Mesendoderm (in vitro differentiated cells): ENCODE measurements around the gene HAUS3.

Source experiments
- DNase-seq: peaks from one replicate; pipeline ENCODE4 v3.0.0; 2013
- H2AK5ac ChIP-seq: 2 replicates; pipeline ENCODE4 v1.6.1; 2013; ENCODE audit warnings: low read length, inconsistent platforms
- H2BK120ac ChIP-seq: 2 replicates; pipeline ENCODE4 v1.6.1; 2013; ENCODE audit warnings: low read depth, mild to moderate bottlenecking, low read length, moderate library complexity, mixed read lengths
- H2BK15ac ChIP-seq: replicated peaks from 2 replicates; pipeline ENCODE4 v1.6.1; 2013; ENCODE audit warnings: low read depth, mild to moderate bottlenecking, moderate library complexity
- H2BK5ac ChIP-seq: 2 replicates; pipeline ENCODE4 v1.6.1; 2013; ENCODE audit warnings: low read length, inconsistent platforms
- H3K18ac ChIP-seq: 2 replicates; pipeline ENCODE4 v1.6.1; 2013; ENCODE audit warnings: mild to moderate bottlenecking, low read length, mixed read lengths
- H3K23ac ChIP-seq: one replicate; pipeline ENCODE4 v1.6.1; 2013; ENCODE audit warnings: low read length
- H3K27ac ChIP-seq: 2 replicates; pipeline ENCODE4 v1.5.1; 2013; ENCODE audit warnings: low read depth, mild to moderate bottlenecking, inconsistent platforms, low read length, moderate library complexity
- H3K27me3 ChIP-seq: 2 replicates; pipeline ENCODE4 v1.6.1; 2013; ENCODE audit warnings: low read length, control low read depth, mild to moderate bottlenecking, inconsistent platforms; ENCODE audit not compliant: insufficient read depth, poor library complexity
- H3K36me3 ChIP-seq: 2 replicates; pipeline ENCODE4 v1.6.1; 2013; ENCODE audit warnings: low read length, inconsistent platforms; ENCODE audit not compliant: control insufficient read depth, insufficient read depth
- H3K4ac ChIP-seq: one replicate; pipeline ENCODE4 v1.6.1; 2013; ENCODE audit warnings: low read depth, mild to moderate bottlenecking, low read length, moderate library complexity
- H3K4me1 ChIP-seq: 2 replicates; pipeline ENCODE4 v1.6.1; 2013; ENCODE audit warnings: low read depth, low read length, inconsistent platforms; ENCODE audit not compliant: control insufficient read depth
- H3K4me2 ChIP-seq: 2 replicates; pipeline ENCODE4 v1.6.1; 2013; ENCODE audit warnings: low read length
- H3K4me3 ChIP-seq: 2 replicates; pipeline ENCODE4 v1.5.1; 2013; ENCODE audit warnings: mild to moderate bottlenecking, low read length
- H3K56ac ChIP-seq: one replicate; pipeline ENCODE4 v1.6.1; 2013; ENCODE audit warnings: low read length
- H3K79me1 ChIP-seq: 2 replicates; pipeline ENCODE4 v1.6.1; 2013; ENCODE audit warnings: low read length, inconsistent platforms
- H3K79me2 ChIP-seq: 2 replicates; pipeline ENCODE4 v1.6.1; 2013; ENCODE audit warnings: mild to moderate bottlenecking, low read length; ENCODE audit not compliant: control insufficient read depth, insufficient read depth
- H3K9ac ChIP-seq: 2 replicates; pipeline ENCODE4 v1.6.1; 2013; ENCODE audit warnings: low read length, inconsistent platforms
- H4K5ac ChIP-seq: one replicate; pipeline ENCODE4 v1.6.1; 2013; ENCODE audit warnings: low read length
- H4K8ac ChIP-seq: one replicate; pipeline ENCODE4 v1.6.1; 2013; ENCODE audit warnings: low read depth, mild to moderate bottlenecking, control low read depth, low read length, moderate library complexity
- WGBS: extraction: QIAGEN DNeasy Blood & Tissue Kit; methylation state at CpG from one replicate; pipeline ENCODE4 v1.1.7; 2013; ENCODE audit warnings: low lambda C conversion rate, missing lambda C conversion rate; ENCODE audit not compliant: insufficient coverage; ENCODE audit errors: extremely low coverage; 5-methylcytosine and 5-hydroxymethylcytosine counted together

HAUS3 gene

GRCh38 chr4:2248044-2248780 is 6.3 kb upstream of the HAUS3 start:
- no peak overlapping the region for H3K23ac ChIP-seq
- no peaks in the 10 kb centered on the region for H3K36me3 ChIP-seq
- no peak for DNase-seq
- H3K9ac ChIP-seq = no peak overlapping the region
- H3K79me2 ChIP-seq = no peaks in the 10 kb centered on the region
- H2AK5ac ChIP-seq = no peak overlapping the region
- H3K79me1 ChIP-seq = no peaks in the 10 kb centered on the region
- no peak overlapping the region for H3K4me2 ChIP-seq
- no peak overlapping the region for H3K27ac ChIP-seq
- H3K4me3 ChIP-seq = no peak overlapping the region
- no peak overlapping the region for H2BK120ac ChIP-seq
- H2BK5ac ChIP-seq = no peak overlapping the region
- H4K5ac ChIP-seq = no peak overlapping the region
- H3K4ac ChIP-seq = no peak overlapping the region
- no CpG with 5 or more reads among the region's 21 CpGs for WGBS
- no peak overlapping the region for H3K18ac ChIP-seq
- H3K27me3 ChIP-seq = no peaks in the 10 kb centered on the region
- no peak overlapping the region for H2BK15ac ChIP-seq
- H3K56ac ChIP-seq = no peak overlapping the region
- H3K4me1 ChIP-seq = no peaks in the 10 kb centered on the region
- no peak overlapping the region for H4K8ac ChIP-seq

DNA sequence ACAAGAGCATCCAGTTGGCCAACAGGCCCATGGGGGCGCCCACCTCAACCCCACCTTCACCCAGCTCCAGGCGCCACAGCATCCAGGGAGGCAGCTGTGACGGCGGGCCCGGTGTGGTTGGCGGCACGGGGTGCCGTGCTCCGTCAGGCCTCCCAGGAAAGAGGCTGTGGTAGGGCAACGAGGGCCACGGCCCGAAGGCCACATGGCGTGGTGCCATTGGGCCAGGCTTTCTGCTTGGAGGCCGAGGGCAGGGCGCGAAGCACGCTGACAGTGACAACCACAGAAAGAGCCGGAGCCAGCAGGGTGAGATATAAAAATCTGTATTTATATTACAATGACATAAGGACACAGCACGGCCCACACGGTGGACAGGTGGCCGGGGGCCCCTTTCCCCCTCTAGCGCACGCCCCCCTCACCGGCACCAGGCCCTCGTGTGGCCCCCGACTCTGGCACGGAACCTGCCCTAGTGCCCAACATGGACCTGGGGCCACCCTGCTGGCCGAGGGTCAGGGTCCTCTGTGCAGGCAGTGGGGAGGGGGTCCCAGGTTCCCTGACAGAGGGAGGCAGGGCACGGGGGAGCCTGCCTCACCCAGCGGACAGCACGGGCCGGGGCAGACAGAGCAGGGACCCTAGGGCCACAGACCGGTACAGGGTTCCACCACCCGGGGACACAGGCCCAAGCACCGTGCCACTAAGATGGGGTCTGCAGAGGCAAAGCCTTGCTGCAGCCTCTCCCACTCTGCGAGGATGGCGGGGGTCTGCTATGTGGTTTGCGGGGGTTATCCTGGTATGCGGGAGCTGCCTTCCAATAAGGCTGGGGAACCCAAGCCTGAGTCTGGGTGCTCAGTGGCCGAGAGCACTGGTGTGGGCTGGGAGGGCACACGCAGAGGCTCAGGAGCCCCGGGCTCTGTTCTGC is 5.5 kb upstream of the HAUS3 start:
- no peaks in the 10 kb centered on the region for H3K79me1 ChIP-seq
- no peak overlapping the region for H4K5ac ChIP-seq
- no peak overlapping the region for H3K4me2 ChIP-seq
- H3K56ac ChIP-seq = no peak overlapping the region
- H2BK15ac ChIP-seq = no peak overlapping the region
- no peak overlapping the region for H2AK5ac ChIP-seq
- no peak overlapping the region for H2BK120ac ChIP-seq
- H3K36me3 ChIP-seq = no peaks in the 10 kb centered on the region
- H2BK5ac ChIP-seq = no peak overlapping the region
- H3K18ac ChIP-seq = no peak overlapping the region
- H3K4me3 ChIP-seq = no peak overlapping the region
- no peak overlapping the region for H3K9ac ChIP-seq
- no peaks in the 10 kb centered on the region for H3K4me1 ChIP-seq
- WGBS = no CpG with 5 or more reads among the region's 42 CpGs
- H3K79me2 ChIP-seq = no peaks in the 10 kb centered on the region
- no peak overlapping the region for H3K23ac ChIP-seq
- H3K27ac ChIP-seq = no peak overlapping the region
- no peak overlapping the region for H4K8ac ChIP-seq
- no peak overlapping the region for H3K4ac ChIP-seq
- H3K27me3 ChIP-seq = no peaks in the 10 kb centered on the region
- no peak for DNase-seq

- no peak overlapping the region for H2BK120ac ChIP-seq
- no peaks in the 10 kb centered on the region for H3K79me1 ChIP-seq
- no peaks in the 10 kb centered on the region for H3K27me3 ChIP-seq
- no peak for DNase-seq
- H3K18ac ChIP-seq = no peak overlapping the region
- H4K5ac ChIP-seq = no peak overlapping the region
- H3K27ac ChIP-seq = no peak overlapping the region
- H3K9ac ChIP-seq = no peak overlapping the region
- H2BK15ac ChIP-seq = no peak overlapping the region
- H3K4ac ChIP-seq = no peak overlapping the region
- H3K4me3 ChIP-seq = no peak overlapping the region
- H3K36me3 ChIP-seq = no peaks in the 10 kb centered on the region
- no peaks in the 10 kb centered on the region for H3K4me1 ChIP-seq
- H2AK5ac ChIP-seq = no peak overlapping the region
- H3K56ac ChIP-seq = no peak overlapping the region
- peaks cover 1% of the 10 kb centered on the region for H3K79me2 ChIP-seq
- H4K8ac ChIP-seq = no peak overlapping the region
- WGBS = no CpG with 5 or more reads among the region's 19 CpGs
- no peak overlapping the region for H3K23ac ChIP-seq
- H2BK5ac ChIP-seq = no peak overlapping the region
- no peak overlapping the region for H3K4me2 ChIP-seq
Observed at GRCh38 chr4:2246384-2247127, 4.6 kb upstream of the HAUS3 start.

GRCh38 chr4:2245787-2246275 is 3.9 kb upstream of the HAUS3 start:
- Histone ChIP-seq H3K27me3 (no peaks in the 10 kb centered on the region), H2BK5ac (no peak overlapping the region), H2BK15ac (no peak overlapping the region), H3K9ac (no peak overlapping the region), H3K18ac (no peak overlapping the region), H3K27ac (no peak overlapping the region), H2AK5ac (no peak overlapping the region), H3K23ac (no peak overlapping the region), H3K4ac (no peak overlapping the region), H3K4me1 (no peaks in the 10 kb centered on the region), H4K8ac (no peak overlapping the region), H3K79me1 (no peaks in the 10 kb centered on the region), H4K5ac (no peak overlapping the region), H3K36me3 (no peaks in the 10 kb centered on the region), H3K4me2 (no peak overlapping the region), H3K56ac (no peak overlapping the region), H2BK120ac (no peak overlapping the region), H3K4me3 (no peak overlapping the region), H3K79me2 (peaks cover 8% of the 10 kb centered on the region)
- DNase-seq = no peak
- WGBS = no CpG with 5 or more reads among the region's 7 CpGs

DNA sequence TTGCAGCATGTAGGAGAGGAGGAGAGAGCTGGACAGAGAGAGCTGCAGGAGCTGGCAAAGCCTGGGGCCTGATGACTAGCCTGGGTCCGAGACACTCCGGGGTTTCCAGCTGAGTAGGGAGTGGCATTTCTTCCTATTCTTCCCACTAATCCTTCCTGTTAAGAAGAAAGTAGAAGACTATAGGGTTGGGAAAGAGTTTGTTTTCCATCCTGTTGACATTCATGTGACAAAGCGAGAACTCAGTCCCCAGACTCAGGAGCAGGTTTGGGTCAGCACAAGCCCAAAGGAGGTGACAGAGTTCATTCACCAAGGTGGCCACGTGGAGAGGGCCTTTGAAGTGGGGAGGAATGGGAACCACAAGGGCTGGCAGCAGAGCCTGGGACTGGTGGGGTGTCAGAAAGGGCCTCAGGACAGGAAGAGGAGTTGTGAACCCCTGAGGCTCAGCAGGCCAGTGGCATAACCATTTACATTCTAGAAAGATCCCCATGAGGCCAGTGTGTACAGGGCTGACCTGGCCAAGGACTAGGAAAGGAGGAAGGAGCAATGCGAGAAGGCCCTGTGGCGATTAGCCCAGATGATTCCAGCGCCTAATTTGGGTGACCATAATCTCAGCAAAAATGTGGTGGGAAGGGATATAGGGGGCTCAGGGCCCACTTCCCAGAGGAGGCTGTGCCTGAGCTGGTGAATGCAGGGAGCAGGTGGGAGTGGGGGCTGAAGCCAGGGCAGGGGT is 3.3 kb upstream of the HAUS3 start:
- Histone ChIP-seq H3K4me2 (no peak overlapping the region), H2BK5ac (no peak overlapping the region), H3K4ac (no peak overlapping the region), H2BK120ac (no peak overlapping the region), H3K79me2 (peaks cover 14% of the 10 kb centered on the region), H3K56ac (no peak overlapping the region), H3K9ac (no peak overlapping the region), H3K79me1 (peaks cover 2% of the 10 kb centered on the region), H3K36me3 (no peaks in the 10 kb centered on the region), H3K27ac (no peak overlapping the region), H4K8ac (no peak overlapping the region), H4K5ac (no peak overlapping the region), H2BK15ac (no peak overlapping the region), H3K18ac (no peak overlapping the region), H3K4me1 (peaks cover 2% of the 10 kb centered on the region), H2AK5ac (no peak overlapping the region), H3K4me3 (no peak overlapping the region), H3K23ac (no peak overlapping the region), H3K27me3 (no peaks in the 10 kb centered on the region)
- DNase-seq = peak; percentile 43
- WGBS = no CpG with 5 or more reads among the region's 7 CpGs
